Umbilical cord (tissue), 2 donors: ENCODE data around the gene STK38L. TPM values are rescaled to one million over a fixed set of nuclear protein-coding genes. Genes with fewer than 3 reads are reported as not detected.

Source experiments
- DNase-seq: peaks from one replicate; pipeline ENCODE4 v3.0.0-alpha.2; 2015; ENCODE audit warnings: low spot score
- total RNA-seq: library from RNA; depleted of rRNA; stranded (reverse); fragments of >200 nt; gene quantifications from one replicate; pipeline ENCODE4 v1.2.3, GENCODE V29; 2014; ENCODE audit warnings: low replicate concordance; ENCODE audit not compliant: insufficient read depth

Gene STK38L
- total RNA-seq, 1 donor from 2014 or later, result 257 TPM

DNA sequence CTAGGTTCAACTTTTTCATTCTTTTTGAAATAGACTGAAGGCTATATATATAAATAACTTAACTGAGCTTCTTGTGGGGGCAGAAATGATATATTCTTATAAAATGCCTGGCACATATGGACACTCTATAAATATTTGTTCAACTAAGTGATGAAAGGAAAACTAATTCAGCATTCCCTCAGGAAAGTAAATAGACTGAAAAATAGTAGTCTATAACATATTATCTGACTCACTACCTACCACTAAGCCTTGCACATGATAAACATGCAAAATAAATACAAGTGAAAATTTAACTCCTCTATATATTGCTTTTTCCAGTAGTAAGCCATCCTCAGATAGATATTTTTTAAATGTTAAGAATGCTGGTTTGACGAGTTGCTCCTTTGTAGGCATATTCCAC lies 72.9 kb downstream of the STK38L start:
- DNase-seq, result no peak

DNA sequence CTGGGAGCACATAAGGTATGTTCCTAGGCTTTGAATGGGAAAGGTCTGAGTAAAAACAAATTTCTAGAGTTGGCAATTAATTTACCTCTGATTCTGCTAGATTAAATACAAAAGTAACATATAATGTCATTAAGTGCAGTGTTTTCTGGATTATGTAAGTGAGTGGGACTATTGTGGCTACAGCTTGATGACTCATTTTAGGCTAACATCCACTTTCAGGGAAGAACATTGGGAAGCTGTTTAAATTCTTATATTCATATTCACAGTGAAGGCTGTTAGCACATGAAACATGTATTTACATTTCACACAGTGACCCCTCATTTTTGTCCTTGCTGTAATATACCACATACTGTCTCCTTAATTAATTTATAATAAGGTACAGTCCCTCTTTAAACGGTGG lies 75.3 kb downstream of the STK38L start:
- DNase-seq, result no peak

- no peak for DNase-seq
Observed at GRCh38 chr12:27319848-27320247, 75.8 kb downstream of the STK38L start.

- no peak for DNase-seq
Observed at GRCh38 chr12:27324530-27324929, 80.4 kb downstream of the STK38L start.

GRCh38 chr12:27330846-27331245 lies 86.8 kb downstream of the STK38L start:
- no peak for DNase-seq

DNA sequence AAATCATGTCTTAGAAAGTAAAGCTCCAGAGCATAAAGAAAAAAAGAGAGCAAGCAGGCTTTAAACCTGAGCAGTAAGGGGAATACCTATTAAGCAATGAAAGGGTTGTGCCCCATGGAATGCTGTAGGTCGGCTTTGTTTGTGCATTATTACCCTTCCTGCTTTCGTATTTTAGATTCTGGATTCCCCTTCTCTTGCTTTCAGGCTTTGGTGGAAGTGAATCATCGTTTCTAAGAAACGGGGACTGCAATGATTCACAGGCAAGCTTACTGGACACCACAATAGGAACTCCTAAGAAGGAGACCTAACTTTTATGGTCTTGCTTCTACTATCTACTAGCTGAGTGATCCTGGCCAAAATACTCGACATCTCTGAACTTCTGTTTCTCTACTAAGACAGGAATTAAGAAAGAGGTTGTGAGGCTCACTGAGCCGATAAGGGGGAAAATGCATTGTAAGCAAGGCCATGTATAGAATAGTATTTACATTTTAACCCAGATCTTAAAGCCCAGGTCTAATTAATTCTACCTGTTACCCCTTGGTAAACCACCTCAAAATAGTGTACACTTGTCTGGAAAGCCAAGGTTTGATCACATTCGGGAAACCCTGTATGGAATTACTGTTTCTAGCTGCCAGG lies 87.3 kb downstream of the STK38L start:
- DNase-seq, result peak; percentile 90

DNA sequence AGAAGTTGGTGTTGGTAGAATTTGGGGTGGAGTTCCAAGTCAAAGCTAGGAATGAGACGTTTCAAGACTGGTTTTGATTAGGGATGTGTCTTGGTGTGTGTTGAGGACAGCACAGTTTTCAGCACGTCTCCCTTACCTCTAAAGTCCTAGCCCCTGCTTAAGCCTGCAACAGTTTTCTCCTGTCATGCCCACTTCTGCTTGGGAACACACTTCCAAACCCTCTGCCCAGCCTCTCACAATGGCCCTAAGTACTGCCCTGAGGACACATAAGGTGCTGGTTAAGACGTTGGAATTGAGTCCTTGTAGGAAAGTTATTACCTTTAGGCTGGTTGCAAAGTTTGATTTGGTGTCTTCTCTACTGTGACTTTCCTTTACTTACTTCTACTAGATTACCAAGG lies 87.8 kb downstream of the STK38L start:
- no peak for DNase-seq

GRCh38 chr12:27332407-27332713 lies 88.3 kb downstream of the STK38L start:
- DNase-seq, result no peak

DNA sequence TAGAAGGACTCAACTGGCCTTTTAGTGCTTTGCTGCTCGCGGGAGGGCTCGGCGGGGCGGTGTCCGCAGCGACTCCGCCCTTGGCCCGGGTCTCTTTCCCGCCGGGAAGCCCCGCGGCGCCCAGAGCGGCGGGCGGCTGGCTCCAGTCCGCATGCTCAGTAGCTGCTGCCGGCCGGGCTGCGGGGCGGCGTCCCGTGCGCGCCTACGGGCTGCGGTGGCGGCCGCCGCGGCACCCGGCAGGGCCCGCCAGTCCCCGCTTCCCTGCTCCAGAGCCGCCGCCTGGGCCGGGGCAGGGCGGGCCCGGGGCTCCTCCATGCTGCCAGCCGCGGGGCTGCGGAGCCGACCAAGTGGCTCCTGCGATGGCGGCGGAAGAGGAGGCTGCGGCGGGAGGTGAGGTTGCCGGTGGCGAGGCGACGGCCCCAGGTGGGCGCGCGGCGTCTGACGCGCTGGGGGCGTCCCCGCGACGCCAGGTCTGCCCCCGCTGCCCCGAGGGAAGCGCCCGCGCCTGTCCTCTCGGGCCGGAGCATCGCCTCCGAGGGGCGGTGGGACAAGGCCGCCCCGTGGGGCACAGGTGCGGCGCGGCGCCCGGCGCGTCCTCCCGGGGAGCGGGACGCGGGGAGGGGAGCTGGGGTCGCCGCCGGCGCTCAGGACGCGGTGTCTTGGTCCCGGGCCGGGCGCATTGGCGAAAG lies 88.8 kb downstream of the STK38L start, which contains the start of gene BMAL2:
BMAL2 (plus strand) TSS at position 123 of the 689 bp plus-strand sequence; CDS start at position 360, 237 bp downstream.
- peak; percentile 39 for DNase-seq

GRCh38 chr12:27333403-27334009 lies 89.4 kb downstream of the STK38L start:
- no peak for DNase-seq

- no peak for DNase-seq
Observed at GRCh38 chr12:27334042-27334720, 90.1 kb downstream of the STK38L start.

- DNase-seq, result no peak
Observed at GRCh38 chr12:27334721-27335082, 90.6 kb downstream of the STK38L start.

DNA sequence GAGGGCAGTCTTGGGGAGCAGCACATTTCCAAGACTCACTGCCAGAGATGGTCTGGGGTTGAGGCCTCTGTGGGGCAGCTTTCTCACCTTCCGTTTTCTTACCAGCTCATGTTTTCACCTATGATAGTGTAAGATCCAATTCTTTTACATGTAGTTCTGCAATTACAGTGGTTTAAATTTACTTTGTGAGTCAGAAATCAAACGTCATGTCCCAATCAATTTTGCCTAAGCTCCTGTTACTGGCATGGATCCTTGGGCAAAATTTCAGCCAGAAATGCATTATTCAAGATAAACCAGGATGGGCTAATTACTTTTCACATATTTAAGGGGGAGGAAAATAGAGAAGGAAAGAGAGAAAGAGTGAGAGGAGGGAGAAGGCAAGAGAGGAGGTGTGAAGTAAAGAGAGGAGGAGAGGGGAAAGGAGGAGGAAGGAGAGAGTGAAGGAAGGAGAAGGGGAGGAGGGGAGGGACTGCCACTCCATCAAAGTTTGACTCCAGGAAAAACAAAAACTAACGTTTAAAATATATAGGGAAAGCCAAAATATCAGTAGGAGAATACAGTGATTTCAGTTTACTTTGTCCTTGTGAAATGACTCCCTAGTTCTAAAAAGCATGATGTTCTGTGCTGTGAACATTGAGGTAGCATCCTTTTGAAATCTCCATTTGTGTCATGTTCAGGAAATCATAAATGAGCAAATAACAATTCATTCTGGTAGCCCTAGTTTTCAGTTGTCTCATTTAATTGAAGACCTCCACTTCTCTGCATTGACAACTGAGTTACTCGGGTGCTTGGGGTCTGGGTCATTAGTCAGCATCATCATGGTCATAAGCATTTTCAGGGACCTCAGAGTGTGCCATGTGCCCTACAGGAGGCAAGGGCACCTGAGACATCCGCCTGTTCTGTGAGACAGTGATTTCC lies 91.5 kb downstream of the STK38L start:
- DNase-seq, result no peak

- no peak for DNase-seq
Observed at GRCh38 chr12:27336282-27336653, 92.2 kb downstream of the STK38L start.

DNA sequence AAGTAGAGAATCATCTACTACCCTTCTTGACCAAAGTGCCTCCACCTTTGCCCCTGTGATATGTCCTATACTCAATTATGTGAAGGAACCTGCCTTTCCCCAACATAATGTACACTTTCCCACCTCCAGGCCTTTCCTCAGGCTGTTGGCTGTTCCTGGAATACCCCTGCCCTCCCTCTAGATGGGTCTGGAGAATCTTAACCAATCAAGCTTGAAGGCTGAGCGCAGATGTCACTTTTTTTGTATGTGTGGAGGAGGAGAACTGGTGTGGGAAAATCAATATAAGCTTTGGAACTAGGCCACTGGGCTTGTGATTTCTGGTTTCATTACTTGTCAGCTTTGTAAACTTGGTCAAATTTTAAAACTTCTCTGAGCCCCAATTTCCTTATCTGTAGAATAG lies 93.3 kb downstream of the STK38L start:
- no peak for DNase-seq

DNA sequence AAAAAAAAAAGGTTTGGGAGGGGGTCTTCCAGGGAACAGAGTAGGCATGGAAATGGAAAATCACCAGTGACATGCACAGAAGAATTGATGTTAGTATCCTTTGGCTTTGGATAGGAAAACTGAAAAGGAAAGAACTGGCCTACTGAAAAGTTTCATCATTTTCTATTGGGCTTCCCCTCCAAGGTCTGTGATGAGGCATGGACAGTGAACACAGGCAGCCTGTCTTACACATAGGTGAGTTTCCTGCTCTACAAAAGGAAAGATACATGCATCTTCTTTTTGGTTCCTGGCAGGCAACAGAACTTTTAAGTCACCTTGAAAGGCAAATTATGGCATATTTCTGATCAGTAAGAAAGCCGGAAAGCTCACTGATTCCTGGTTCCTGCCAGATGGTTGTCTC lies 94.4 kb downstream of the STK38L start:
- no peak for DNase-seq

DNA sequence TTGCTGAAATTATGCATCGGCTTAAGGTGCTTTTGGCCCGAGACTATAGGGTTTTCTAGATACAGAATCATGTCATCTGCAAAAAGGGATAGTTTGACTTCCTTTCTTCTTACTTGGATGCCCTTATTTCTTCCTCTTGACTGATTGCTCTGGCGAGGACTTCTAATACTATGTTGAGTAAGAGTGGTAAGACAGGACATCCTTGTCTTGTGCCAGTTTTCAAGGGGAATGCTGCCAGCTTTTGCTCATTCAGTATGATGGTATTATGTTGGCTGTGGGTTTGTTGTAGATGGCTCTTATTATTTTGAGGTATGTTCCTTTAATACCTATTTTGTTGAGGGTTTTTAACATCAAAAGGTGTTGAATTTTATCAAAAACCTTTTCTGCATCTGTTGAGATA lies 96.9 kb downstream of the STK38L start:
- DNase-seq, result no peak

- DNase-seq, result no peak
Observed at GRCh38 chr12:27342536-27342935, 98.5 kb downstream of the STK38L start.

DNA sequence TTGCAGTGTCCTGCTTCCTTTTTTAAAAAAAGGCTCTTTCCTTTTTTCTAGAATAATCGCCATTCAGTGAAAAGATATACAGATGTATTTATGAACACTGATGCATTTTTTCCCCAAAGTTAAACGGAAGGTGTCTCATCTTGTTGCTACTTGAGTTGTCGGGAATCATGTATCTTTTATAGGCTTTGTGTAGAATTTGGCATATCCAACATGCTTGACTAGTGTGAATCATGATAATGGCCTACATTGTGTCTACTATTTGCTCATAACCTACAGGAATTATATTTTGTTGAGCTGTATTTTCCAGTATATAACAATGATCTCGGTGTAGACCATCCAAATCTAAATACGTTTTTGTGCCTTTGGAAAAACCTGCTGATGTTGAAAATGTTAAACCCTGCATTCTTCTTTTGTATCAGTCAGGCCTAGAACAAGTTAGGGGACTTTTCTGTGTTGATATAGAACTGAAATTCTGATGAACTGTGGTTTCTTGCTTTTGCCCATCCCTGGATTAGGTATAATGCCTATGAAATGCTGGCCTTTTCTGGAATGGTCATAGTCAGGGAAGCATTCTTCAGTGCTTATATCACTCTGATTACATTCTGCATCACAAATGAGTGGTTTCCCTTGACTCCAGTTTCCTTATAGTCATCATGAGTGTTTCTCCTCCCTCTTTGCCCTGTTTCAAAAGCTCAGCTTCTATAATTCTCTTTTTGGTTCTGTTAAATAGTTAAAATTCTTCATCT lies 99.3 kb downstream of the STK38L start:
- peak; percentile 76 for DNase-seq

- DNase-seq, result no peak
Observed at GRCh38 chr12:27344246-27344645, 100.2 kb downstream of the STK38L start.

GRCh38 chr12:27344760-27345159 lies 100.7 kb downstream of the STK38L start:
- DNase-seq, result no peak
